ENCODE measurements around the gene SPDYE16. TPM values are rescaled to one million over a fixed set of nuclear protein-coding genes. Genes with fewer than 3 reads are reported as not detected.
"Not testable (repeated sequence)": the region's sequence is repeated elsewhere in the genome, so short reads cannot be mapped to it uniquely, and the experiment has no call there.

SPDYE16 gene
- total RNA-seq, 1 donor, result 0.36 TPM

DNA sequence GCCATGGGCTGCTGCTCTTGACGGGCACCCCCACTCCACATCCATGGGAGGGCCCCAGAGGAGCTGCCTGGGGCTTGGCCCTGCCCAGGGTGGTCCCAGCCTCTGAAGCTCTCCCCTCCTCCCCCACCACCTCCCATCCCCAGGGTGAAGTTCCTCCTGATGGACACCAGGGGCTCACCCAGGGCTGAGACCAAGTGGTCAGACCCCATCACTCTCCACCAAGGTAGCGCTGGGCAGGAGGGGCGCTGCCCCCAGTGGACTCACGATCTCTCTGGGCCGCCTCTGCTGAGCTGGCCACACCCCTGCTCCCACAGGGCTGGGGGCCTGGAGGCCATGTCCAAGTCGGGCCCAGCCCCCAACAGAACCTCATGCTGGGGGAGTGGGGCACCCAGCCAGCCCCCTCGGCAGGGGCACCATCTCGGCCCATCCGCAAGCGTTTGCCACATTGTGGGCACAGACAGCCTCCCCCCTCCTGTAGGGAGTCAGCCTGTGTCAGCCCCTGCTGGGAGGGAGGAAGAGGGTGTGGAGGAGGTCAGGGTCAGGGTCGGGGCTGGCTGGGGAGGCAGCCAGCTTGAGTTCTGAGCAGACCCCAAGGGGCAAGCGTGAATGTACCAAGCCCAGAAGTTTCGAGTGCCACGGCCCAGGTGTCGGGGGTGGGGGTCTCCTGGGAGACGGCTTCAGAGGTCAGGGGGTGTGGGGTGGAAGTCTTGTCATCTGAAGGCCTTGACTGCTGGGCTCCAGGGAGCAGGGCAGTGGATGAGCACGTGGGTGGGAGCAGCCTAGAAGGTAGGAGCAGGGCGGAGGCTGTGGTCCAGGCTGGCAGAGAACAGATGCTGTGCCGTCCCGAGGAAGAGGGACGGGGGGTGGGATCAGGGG lies 29.9 kb downstream of the SPDYE16 start:
- peak; percentile 90 for DNase-seq (ENCODE audit: insufficient read length, low spot score, missing footprints)
- Histone ChIP-seq H3K36me3 (ENCODE audit: insufficient read depth, low read length) (no peaks in the 10 kb centered on the region), H3K4me2 (ENCODE audit: insufficient read depth, low read length) (no peak overlapping the region), H2AFZ (ENCODE audit: low read length) (no peak overlapping the region), H3K27me3 (ENCODE audit: insufficient read depth, low read length) (no peaks in the 10 kb centered on the region), H3K27ac (ENCODE audit: low read depth, low read length) (no peak overlapping the region), H3K4me1 (ENCODE audit: insufficient read depth, low read length) (no peaks in the 10 kb centered on the region), H3K79me2 (ENCODE audit: insufficient read depth, low read length) (no peaks in the 10 kb centered on the region), H4K20me1 (ENCODE audit: insufficient read depth, low read length) (no peaks in the 10 kb centered on the region), H3K9me3 (ENCODE audit: low read depth, low read length) (no peaks in the 10 kb centered on the region), H3K4me3 (ENCODE audit: insufficient read depth, low read length) (no peak overlapping the region)
- TF ChIP-seq, protein P1, sequence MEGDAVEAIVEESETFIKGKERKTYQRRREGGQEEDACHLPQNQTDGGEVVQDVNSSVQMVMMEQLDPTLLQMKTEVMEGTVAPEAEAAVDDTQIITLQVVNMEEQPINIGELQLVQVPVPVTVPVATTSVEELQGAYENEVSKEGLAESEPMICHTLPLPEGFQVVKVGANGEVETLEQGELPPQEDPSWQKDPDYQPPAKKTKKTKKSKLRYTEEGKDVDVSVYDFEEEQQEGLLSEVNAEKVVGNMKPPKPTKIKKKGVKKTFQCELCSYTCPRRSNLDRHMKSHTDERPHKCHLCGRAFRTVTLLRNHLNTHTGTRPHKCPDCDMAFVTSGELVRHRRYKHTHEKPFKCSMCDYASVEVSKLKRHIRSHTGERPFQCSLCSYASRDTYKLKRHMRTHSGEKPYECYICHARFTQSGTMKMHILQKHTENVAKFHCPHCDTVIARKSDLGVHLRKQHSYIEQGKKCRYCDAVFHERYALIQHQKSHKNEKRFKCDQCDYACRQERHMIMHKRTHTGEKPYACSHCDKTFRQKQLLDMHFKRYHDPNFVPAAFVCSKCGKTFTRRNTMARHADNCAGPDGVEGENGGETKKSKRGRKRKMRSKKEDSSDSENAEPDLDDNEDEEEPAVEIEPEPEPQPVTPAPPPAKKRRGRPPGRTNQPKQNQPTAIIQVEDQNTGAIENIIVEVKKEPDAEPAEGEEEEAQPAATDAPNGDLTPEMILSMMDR (IDR thresholded peaks at IDR 0.05; ENCODE audit: extremely low read depth, low read depth, low read length), result peak; percentile 29

DNA sequence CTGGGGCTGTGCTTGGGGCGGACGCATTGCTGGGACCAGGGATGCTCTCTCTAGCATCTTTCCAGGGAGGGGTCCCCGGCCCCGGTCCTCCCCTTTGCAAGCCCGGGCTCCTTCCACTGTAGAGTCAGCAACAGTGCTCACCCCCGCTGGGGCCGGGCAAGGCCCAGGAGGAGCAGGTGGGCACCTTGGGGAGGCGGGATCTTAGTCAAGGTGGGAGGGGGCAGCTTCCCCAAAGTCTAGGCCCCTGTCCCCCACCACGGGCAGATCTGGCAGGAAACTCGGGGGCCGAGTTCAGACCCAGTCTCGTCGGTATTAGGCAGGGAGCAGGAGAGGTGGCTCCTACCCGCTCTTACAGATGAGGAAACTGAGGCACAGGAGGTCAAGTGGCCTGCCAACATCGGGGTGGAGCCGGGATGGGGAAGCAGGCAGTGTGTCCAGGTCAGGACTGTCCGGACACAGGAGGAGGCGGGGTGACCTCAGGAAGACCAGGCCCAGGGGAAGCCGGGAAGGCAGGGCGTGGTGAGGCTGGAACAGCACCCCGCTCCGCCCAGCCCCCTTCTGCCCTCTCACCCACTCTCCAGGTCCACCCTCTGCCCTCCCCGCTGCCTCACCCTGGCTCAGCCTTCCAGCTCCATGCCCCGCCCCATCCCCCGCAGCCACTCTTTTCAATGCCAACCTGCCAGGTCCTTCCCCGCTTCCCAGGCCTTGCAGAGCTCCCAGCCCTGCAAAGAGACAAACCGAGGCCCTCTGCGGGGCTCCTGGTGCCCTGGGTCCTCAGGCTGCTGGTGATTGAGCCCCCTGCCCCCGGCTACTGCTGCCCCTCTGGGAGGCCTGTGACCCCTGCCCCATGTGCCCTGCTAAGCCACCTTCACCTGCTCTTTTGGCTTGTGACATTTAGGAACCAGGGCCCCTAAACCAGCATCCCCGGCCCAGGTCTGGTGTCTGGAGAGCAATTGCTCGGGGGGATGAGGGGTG lies 30.9 kb downstream of the SPDYE16 start:
- H3K79me2 ChIP-seq (ENCODE audit: insufficient read depth, low read length); H3K27ac ChIP-seq (ENCODE audit: low read depth, low read length); H2AFZ ChIP-seq (ENCODE audit: low read length); H3K27me3 ChIP-seq (ENCODE audit: insufficient read depth, low read length); H3K36me3 ChIP-seq (ENCODE audit: insufficient read depth, low read length); H3K4me1 ChIP-seq (ENCODE audit: insufficient read depth, low read length); H4K20me1 ChIP-seq (ENCODE audit: insufficient read depth, low read length); H3K4me3 ChIP-seq (ENCODE audit: insufficient read depth, low read length); H3K4me2 ChIP-seq (ENCODE audit: insufficient read depth, low read length); H3K9me3 ChIP-seq (ENCODE audit: low read depth, low read length); DNase-seq (ENCODE audit: insufficient read length, low spot score, missing footprints): not testable (repeated sequence)

DNA sequence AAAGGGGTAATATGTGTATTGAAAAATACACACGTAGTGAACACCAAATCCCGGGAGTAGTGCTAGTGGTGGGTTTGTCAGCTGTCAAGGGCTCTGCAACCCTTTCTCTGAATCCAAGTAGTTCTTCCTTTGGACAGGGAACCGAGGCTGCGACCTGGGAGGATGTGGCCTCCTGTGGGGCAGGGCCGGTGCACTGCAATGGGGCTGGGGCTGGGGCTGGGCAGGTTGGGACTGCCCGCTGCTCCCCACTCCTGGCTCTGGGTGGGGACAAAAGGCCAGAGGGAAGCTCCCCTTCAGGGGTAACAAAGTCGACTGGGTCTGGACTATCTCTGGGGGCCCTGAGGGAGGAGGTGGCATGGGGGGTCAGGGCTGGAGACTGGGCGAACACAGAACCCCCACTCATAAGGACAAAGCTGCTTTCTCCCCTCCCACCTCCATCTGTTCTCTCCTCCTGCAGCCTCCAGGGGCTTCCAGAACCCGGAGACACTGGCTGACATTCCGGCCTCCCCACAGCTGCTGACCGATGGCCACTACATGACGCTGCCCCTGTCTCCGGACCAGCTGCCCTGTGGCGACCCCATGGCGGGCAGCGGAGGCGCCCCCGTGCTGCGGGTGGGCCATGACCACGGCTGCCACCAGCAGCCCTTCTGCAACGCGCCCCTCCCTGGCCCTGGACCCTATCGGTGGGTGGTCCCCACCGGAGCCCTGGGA lies 31.7 kb downstream of the SPDYE16 start:
- H3K27me3 ChIP-seq (ENCODE audit: insufficient read depth, low read length); H3K4me3 ChIP-seq (ENCODE audit: insufficient read depth, low read length); DNase-seq (ENCODE audit: insufficient read length, low spot score, missing footprints); H3K9me3 ChIP-seq (ENCODE audit: low read depth, low read length); H2AFZ ChIP-seq (ENCODE audit: low read length); H3K79me2 ChIP-seq (ENCODE audit: insufficient read depth, low read length); H3K4me2 ChIP-seq (ENCODE audit: insufficient read depth, low read length); H3K36me3 ChIP-seq (ENCODE audit: insufficient read depth, low read length); H4K20me1 ChIP-seq (ENCODE audit: insufficient read depth, low read length); H3K4me1 ChIP-seq (ENCODE audit: insufficient read depth, low read length); H3K27ac ChIP-seq (ENCODE audit: low read depth, low read length): not testable (repeated sequence)

DNA sequence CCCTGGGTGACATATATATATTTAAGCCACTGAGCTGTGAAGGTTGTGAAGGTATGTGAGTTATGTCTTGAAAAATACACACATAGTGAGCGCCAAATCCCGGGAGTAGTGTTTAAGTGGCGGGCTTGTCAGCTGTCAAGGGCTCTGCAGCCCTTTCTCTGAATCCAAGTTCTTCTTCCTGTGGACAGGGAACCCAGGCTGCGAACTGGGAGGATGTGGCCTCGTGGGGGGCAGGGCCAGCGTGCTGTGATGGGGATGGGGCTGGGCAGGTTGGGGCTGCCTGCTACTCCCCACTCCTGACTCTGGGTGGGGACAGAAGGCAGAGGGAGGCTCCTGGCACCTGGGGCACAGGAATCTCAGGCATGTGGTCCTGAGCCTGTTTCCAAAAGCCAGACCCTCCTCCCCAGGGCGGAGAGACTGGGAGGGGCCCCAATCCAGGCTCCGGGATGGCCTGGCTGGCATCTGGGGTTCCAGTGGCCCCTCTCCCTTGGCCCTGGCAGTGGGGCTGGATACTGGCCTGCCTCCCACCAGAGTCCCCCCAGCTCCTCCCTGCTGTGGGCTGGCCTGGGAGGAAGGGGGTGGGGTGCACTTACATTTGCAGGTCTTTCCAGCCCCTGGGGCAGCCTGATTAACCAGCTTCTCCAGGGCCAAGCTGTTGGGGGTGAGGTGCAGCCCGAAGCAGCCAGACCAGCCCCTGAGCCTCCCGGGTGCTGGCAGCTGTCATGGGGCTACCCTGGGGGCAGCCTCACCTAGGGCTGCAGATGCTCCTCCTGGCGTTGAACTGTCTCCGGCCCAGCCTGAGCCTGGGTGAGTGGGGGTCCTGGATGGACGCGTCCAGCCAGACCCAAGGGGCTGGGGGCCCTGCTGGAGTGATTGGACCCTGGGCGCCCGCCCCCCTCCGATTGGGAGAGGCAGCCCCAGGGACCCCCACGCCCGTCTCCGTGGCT lies 32.9 kb downstream of the SPDYE16 start, which contains the start of gene UPK3B:
Gene UPK3B (plus strand): TSS at position 622 of the 947 bp plus-strand sequence. CDS start 101 bp downstream, at position 723.
- TF ChIP-seq, protein P1 (IDR thresholded peaks at IDR 0.05; ENCODE audit: extremely low read depth, low read depth, low read length), result no peak
- DNase-seq (ENCODE audit: insufficient read length, low spot score, missing footprints), result peak; percentile 89
- no peak within 1 kb of the TSS for H2AFZ ChIP-seq (ENCODE audit: low read length)

More for the DNA sequence above, 32.9 kb downstream of the SPDYE16 start, which contains the start of gene UPK3B:
- Histone ChIP-seq H3K4me2 (ENCODE audit: insufficient read depth, low read length) (no peak within 1 kb of the TSS), H3K27me3 (ENCODE audit: insufficient read depth, low read length) (no peaks in the 10 kb centered on the region), H3K4me3 (ENCODE audit: insufficient read depth, low read length) (no peak within 1 kb of the TSS), H3K27ac (ENCODE audit: low read depth, low read length) (no peak within 1 kb of the TSS), H3K36me3 (ENCODE audit: insufficient read depth, low read length) (no peaks in the 10 kb centered on the region), H4K20me1 (ENCODE audit: insufficient read depth, low read length) (no peaks in the 10 kb centered on the region), H3K79me2 (ENCODE audit: insufficient read depth, low read length) (no peaks in the 10 kb centered on the region), H3K9me3 (ENCODE audit: low read depth, low read length) (no peaks in the 10 kb centered on the region), H3K4me1 (ENCODE audit: insufficient read depth, low read length) (no peaks in the 10 kb centered on the region)

All from osteoblast (primary cell).